H1 (cell line): ENCODE measurements around the gene ZBTB7A. TPM values are rescaled to one million over a fixed set of nuclear protein-coding genes. Genes with fewer than 3 reads are reported as not detected.

Experiments used
- CTCF ChIA-PET: fragments of 300-600 bp; sonication (Branson Sonifier 250); formaldehyde crosslinking; loops from one replicate; lab custom pipeline; 2021; ENCODE audit not compliant: partially characterized antibody; lab: Charles Lee
- POLR2A ChIA-PET: fragments of 300-600 bp; sonication (Branson Sonifier 250); formaldehyde crosslinking; loops from one replicate; lab custom pipeline; 2021; ENCODE audit warnings: inconsistent platforms; ENCODE audit not compliant: partially characterized antibody; lab: Charles Lee
- DNase-seq, 2 experiments: peaks; one replicate each; pipeline versions ENCODE4 v3.0.0 to v3.0.0-alpha.2; 2010 to 2022; ENCODE audit warnings: low spot score in 2 of 2, low read depth in 1 of 2, mixed read lengths in 1 of 2
- FAIRE-seq: peaks from 2 replicates; lab custom pipeline; 2011; peaks lifted over from hg19 to GRCh38; lab: Jason Lieb, UNC
- H2AFZ ChIP-seq: 2 replicates; pipeline ENCODE4 v1.8.1; 2012; ENCODE audit warnings: low read length, inconsistent platforms
- H2AK5ac ChIP-seq: 2 replicates; pipeline ENCODE4 v1.6.1; 2013; ENCODE audit warnings: low read depth, low read length
- H2BK120ac ChIP-seq: replicated peaks from 2 replicates; pipeline ENCODE3; 2013; ENCODE audit warnings: low read depth, low read length, inconsistent platforms
- H2BK12ac ChIP-seq: 2 replicates; pipeline ENCODE4 v1.6.1; 2013; ENCODE audit warnings: low read depth, low read length
- H2BK15ac ChIP-seq: 2 replicates; pipeline ENCODE4 v1.6.1; 2013; ENCODE audit warnings: low read length
- H2BK20ac ChIP-seq: 2 replicates; pipeline ENCODE4 v1.6.1; 2013; ENCODE audit warnings: low read length
- H2BK5ac ChIP-seq: 2 replicates; pipeline ENCODE4 v1.6.1; 2013; ENCODE audit warnings: low read depth, low read length
- H3K14ac ChIP-seq: 2 replicates; pipeline ENCODE4 v1.6.1; 2013; ENCODE audit warnings: inconsistent platforms; ENCODE audit not compliant: insufficient read length
- H3K18ac ChIP-seq: 2 replicates; pipeline ENCODE4 v1.6.1; 2013; ENCODE audit warnings: low read length; ENCODE audit errors: extremely low read depth
- H3K23ac ChIP-seq: 2 replicates; pipeline ENCODE4 v1.6.1; 2013; ENCODE audit warnings: inconsistent platforms; ENCODE audit not compliant: insufficient read length
- H3K23me2 ChIP-seq: 2 replicates; pipeline ENCODE4 v1.6.1; 2013; ENCODE audit warnings: low read depth, low read length
- H3K27ac ChIP-seq: 2 replicates; pipeline ENCODE4 v1.6.1; 2011; ENCODE audit warnings: low read depth, low read length, inconsistent platforms
- H3K27me3 ChIP-seq, 4 experiments: replicated peaks in 1 of 4; 1 replicate in 1 of 4; 2 replicates in 3 of 4; pipeline versions ENCODE4 v1.6.1 to v1.8.1; 2011 to 2013; ENCODE audit warnings: low read length in 3 of 4, mild to moderate bottlenecking in 3 of 4, inconsistent platforms in 2 of 4, mixed read lengths in 2 of 4, moderate library complexity in 1 of 4; ENCODE audit not compliant: control insufficient read depth in 3 of 4, insufficient read depth in 3 of 4; ENCODE audit errors: extremely low read depth in 1 of 4
- H3K36me3 ChIP-seq, 4 experiments: 2 replicates each; pipeline versions ENCODE4 v1.6.1 to v1.8.1; 2011 to 2013; ENCODE audit warnings: mild to moderate bottlenecking in 4 of 4, low read length in 3 of 4, moderate library complexity in 2 of 4, control low read depth in 1 of 4, inconsistent platforms in 1 of 4; ENCODE audit not compliant: insufficient read depth in 4 of 4, control insufficient read depth in 2 of 4
- H3K4ac ChIP-seq: replicated peaks from 2 replicates; pipeline ENCODE3; 2013; ENCODE audit warnings: low read length, low read depth, mixed read lengths, inconsistent platforms; ENCODE audit not compliant: insufficient read length
- H3K4me1 ChIP-seq, 4 experiments: replicated peaks in 1 of 4; 1 replicate in 1 of 4; 2 replicates in 3 of 4; pipeline versions ENCODE4 v1.6.1 to v1.8.1; 2011 to 2013; ENCODE audit warnings: low read length in 3 of 4, inconsistent platforms in 2 of 4, mixed read lengths in 1 of 4; ENCODE audit not compliant: insufficient read depth in 4 of 4, control insufficient read depth in 3 of 4
- H3K4me2 ChIP-seq, 2 experiments: 2 replicates each; pipeline versions ENCODE4 v1.6.1 to v1.8.1; 2011 to 2013; ENCODE audit warnings: low read depth in 2 of 2, low read length in 2 of 2, control low read depth in 1 of 2, inconsistent platforms in 1 of 2, mild to moderate bottlenecking in 1 of 2; ENCODE audit not compliant: insufficient read depth in 1 of 2
- H3K4me3 ChIP-seq, 4 experiments: fragments of 200-600, 300-600 bp in 1 of 4; sonication (generic), shearing (Covaris generic), sonication (Bioruptor Twin) in 1 of 4; 2 replicates each; pipeline versions ENCODE4 v1.5.1 to v1.8.1; 2011 to 2016; ENCODE audit warnings: low read length in 4 of 4, low read depth in 3 of 4, control low read depth in 2 of 4, inconsistent platforms in 2 of 4, mild to moderate bottlenecking in 2 of 4, mixed read lengths in 1 of 4, moderate library complexity in 1 of 4; ENCODE audit not compliant: insufficient read depth in 2 of 4; ENCODE audit errors: extremely low read depth in 1 of 4
- H3K56ac ChIP-seq: replicated peaks from 2 replicates; pipeline ENCODE3; 2013; ENCODE audit warnings: low read depth, mild to moderate bottlenecking, mixed read lengths, low read length, inconsistent platforms; ENCODE audit not compliant: insufficient read length
- H3K79me1 ChIP-seq: 2 replicates; pipeline ENCODE4 v1.6.1; 2013; ENCODE audit warnings: low read depth, low read length, control low read depth
- H3K79me2 ChIP-seq, 2 experiments: 2 replicates each; pipeline versions ENCODE4 v1.6.1 to v1.8.1; 2012 to 2013; ENCODE audit warnings: low read length in 2 of 2, mild to moderate bottlenecking in 2 of 2, inconsistent platforms in 1 of 2; ENCODE audit not compliant: insufficient read depth in 2 of 2, control insufficient read depth in 1 of 2
- H3K9ac ChIP-seq, 4 experiments: replicated peaks in 1 of 4; 1 replicate in 1 of 4; 2 replicates in 3 of 4; pipeline versions ENCODE4 v1.6.1 to v1.8.1; 2011 to 2013; ENCODE audit warnings: low read depth in 3 of 4, low read length in 3 of 4, control low read depth in 2 of 4, mild to moderate bottlenecking in 2 of 4, moderate library complexity in 2 of 4, inconsistent platforms in 1 of 4; ENCODE audit errors: extremely low read depth in 1 of 4
- H3K9me3 ChIP-seq, 2 experiments: 2 replicates each; pipeline versions ENCODE4 v1.6.1 to v1.8.1; 2012 to 2013; ENCODE audit warnings: mild to moderate bottlenecking in 2 of 2, moderate library complexity in 2 of 2, control low read depth in 1 of 2, inconsistent platforms in 1 of 2, low read depth in 1 of 2, low read length in 1 of 2, mixed read lengths in 1 of 2; ENCODE audit not compliant: insufficient read depth in 2 of 2
- H4K20me1 ChIP-seq, 2 experiments: replicated peaks in 1 of 2; 2 replicates each; pipeline versions ENCODE3 to v1.8.1; 2011 to 2013; ENCODE audit warnings: inconsistent platforms in 2 of 2, low read length in 2 of 2, mild to moderate bottlenecking in 1 of 2; ENCODE audit not compliant: insufficient read depth in 2 of 2, control insufficient read depth in 1 of 2
- H4K5ac ChIP-seq: 2 replicates; pipeline ENCODE4 v1.6.1; 2013; ENCODE audit warnings: low read length, low read depth, mixed read lengths, inconsistent platforms; ENCODE audit not compliant: insufficient read length
- H4K8ac ChIP-seq: 2 replicates; pipeline ENCODE4 v1.8.0; 2013; ENCODE audit warnings: mild to moderate bottlenecking, moderate library complexity, low read length, inconsistent platforms; ENCODE audit not compliant: insufficient read depth; ENCODE audit errors: extremely low read depth
- H4K91ac ChIP-seq: replicated peaks from 2 replicates; pipeline ENCODE3; 2013; ENCODE audit warnings: low read length, mixed read lengths, inconsistent platforms; ENCODE audit not compliant: insufficient read length
- KDM1A ChIP-seq: fragments of 200-600, 300-600 bp; sonication (generic); IDR thresholded peaks from 2 replicates; pipeline ENCODE4 v1.7.1; 2016; ENCODE audit warnings: mild to moderate bottlenecking, low read length, borderline replicate concordance
- SP4 ChIP-seq: IDR thresholded peaks from 2 replicates; pipeline ENCODE4 v1.6.1; 2012; ENCODE audit warnings: low read length, inconsistent platforms
- WGBS, 2 experiments: shearing (Covaris generic) in 1 of 2; methylation state at CpG; one replicate each; pipeline versions ENCODE4 v1.1.6 to v1.1.7; 2013 to 2015; ENCODE audit warnings: low lambda C conversion rate in 2 of 2, mixed read lengths in 2 of 2, inconsistent platforms in 1 of 2, low coverage in 1 of 2, missing lambda C conversion rate in 1 of 2; ENCODE audit not compliant: insufficient replicate concordance in 2 of 2, insufficient coverage in 1 of 2, insufficient read length in 1 of 2; ENCODE audit errors: extremely low coverage in 1 of 2, missing lambda C conversion rate in 1 of 2; 5-methylcytosine and 5-hydroxymethylcytosine counted together
- polyA plus RNA-seq, 7 experiments: library from polyadenylated mRNA; depleted of rRNA in 3 of 7; stranded (reverse) in 5 of 7; unstranded in 2 of 7; fragments of >200 nt in 5 of 7; fragments of 200-250 nt in 2 of 7; gene quantifications; 1 replicate in 5 of 7; 2 replicates in 1 of 7; 4 replicates in 1 of 7; pipeline versions ENCODE4 v1.2.1 to v1.2.3, GENCODE V29; 2011 to 2013; ENCODE audit warnings: missing spikeins in 2 of 7, mixed read lengths in 2 of 7
- total RNA-seq: library from RNA; stranded (reverse); fragmentation: NEBNext Ultra II Directional; extraction: Animal tissue kit (Norgen Biotek cat#: 25700); gene quantifications from 2 replicates; pipeline ENCODE4 v1.2.1, GENCODE V29; 2021

ZBTB7A gene
- total and polyA plus RNA-seq, 2 of the 8 experiments (the other 6 are each of a cell fraction or from before 2014, with no cell fraction given), result 5.6 to 17.8 TPM

DNA sequence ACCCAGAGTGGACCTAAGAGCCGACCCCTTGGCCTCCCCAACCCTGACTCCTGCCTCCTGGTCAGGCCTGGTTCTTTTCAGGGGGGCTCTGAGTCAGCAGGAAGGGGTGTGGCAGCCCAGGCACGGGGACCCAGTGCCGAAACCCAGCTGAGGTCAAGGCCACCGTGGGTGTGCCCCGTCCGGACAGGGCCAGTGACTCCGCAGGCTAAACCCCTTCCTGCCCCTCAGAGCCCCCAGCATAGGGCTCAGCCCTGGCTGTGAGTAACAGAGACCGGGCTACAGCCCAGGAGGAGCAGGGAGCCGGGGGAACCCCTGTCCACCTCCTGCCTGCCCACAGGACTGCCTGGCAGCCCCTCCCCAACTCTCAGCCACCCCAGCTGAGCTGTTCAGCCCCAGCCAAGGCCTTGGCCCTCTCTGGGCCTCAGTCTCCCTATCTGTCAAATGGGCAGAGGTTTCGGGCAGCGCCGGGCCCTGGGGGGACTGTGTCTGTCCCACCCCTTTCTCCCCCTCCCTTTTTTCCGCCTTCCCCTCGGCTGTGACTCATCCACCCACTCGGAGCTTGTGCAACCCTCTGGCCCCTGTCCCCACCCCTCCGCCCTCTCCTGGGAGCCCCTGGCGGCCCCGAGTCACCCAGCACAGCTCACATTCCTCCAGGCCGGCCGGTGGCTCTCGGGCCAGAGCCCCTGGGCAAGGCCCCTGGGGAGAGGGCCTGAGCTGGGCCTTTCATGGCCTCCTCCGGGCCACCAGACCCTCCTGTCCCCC, 8.6 kb downstream of the ZBTB7A start:
- Histone ChIP-seq H3K23ac (no peak overlapping the region), H4K20me1 (peaks cover 47 to 52% of the 10 kb centered on the region in 2 experiments), H3K79me1 (peaks cover 20% of the 10 kb centered on the region), H2BK5ac (no peak overlapping the region), H3K56ac (no peak overlapping the region), H3K4me1 (peaks cover 0 to 40% (median 17%) of the 10 kb centered on the region in 4 experiments; a peak in 5 of 7 replicates), H3K9me3 (no peaks in the 10 kb centered on the region), H3K27me3 (no peaks in the 10 kb centered on the region), H4K5ac (no peak overlapping the region), H4K8ac (peak overlapping the region; percentile 42), H3K4me2 (no peak overlapping the region), H4K91ac (no peak overlapping the region), H3K23me2 (0 out of 2 replicates have a peak, but pooled peaks cover 3% of the 10 kb centered on the region), H3K36me3 (peaks cover 2 to 21% (median 10%) of the 10 kb centered on the region in 4 experiments), H3K79me2 (peaks cover 16 to 78% of the 10 kb centered on the region in 2 experiments; a peak in 3 of 4 replicates), H3K27ac (0 out of 2 replicates have a peak overlapping the region, but pooled peaks have one; percentile 33), H3K4me3 (no peak overlapping the region), H3K4ac (no peak overlapping the region), H2BK15ac (no peak overlapping the region), H2BK120ac (no peak overlapping the region), H2BK12ac (no peak overlapping the region), H3K14ac (no peak overlapping the region), H2BK20ac (no peak overlapping the region), H2AK5ac (no peak overlapping the region), H2AFZ (no peak overlapping the region), H3K9ac (no peak overlapping the region), H3K18ac (no peak overlapping the region)
- no peak for FAIRE-seq
- TF ChIP-seq KDM1A (0 out of 2 replicates have a peak, but pooled peaks have one; percentile 29), SP4 (no peak)
- ChIA-PET CTCF (interaction anchor here (0.7 to 1.9 kb wide), 5 partner anchors 8 to 920 kb away, joined by 3 to 6 read pairs (median 3); no protein-coding TSS in a partner anchor), POLR2A (interaction anchor here (0.6 to 2.7 kb wide), 16 partner anchors 8 to 1056 kb away, joined by 3 to 10 read pairs (median 4); partner anchors contain the start of genes EEF2, PIAS4 and ZBTB7A)
- DNase-seq, result no peak
- 89% methylated on average over 15 of the region's 22 CpGs; no CpG with 5 or more reads in 1 of the 2 experiments for WGBS, 2 experiments
